DMS153 treated with DMSO at 0.1 percent for 48 hours (cell line): ENCODE data around the gene HLA-DPB1.

Source experiments
- DNase-seq: peaks from one replicate; lab custom pipeline; 2025; ENCODE audit not compliant: unreplicated experiment; lab: John Stamatoyannopoulos, UW

Gene HLA-DPB1

GRCh38 chr6:33128318-33128717, 52.5 kb downstream of the HLA-DPB1 start:
- no peak for DNase-seq

GRCh38 chr6:33132081-33132524, 56.3 kb downstream of the HLA-DPB1 start:
- DNase-seq, result no peak

GRCh38 chr6:33136310-33136900, 60.6 kb downstream of the HLA-DPB1 start:
- no peak for DNase-seq
